DOHH2 (cell line): ENCODE measurements around the gene PPP3CA.

Experiments used
- CTCF ChIP-seq: fragments of 200-600 bp; sonication (generic); IDR thresholded peaks from one replicate; pipeline ENCODE4 v1.5.1; 2014; ENCODE audit warnings: antibody characterized with exemption, mild to moderate bottlenecking, low read depth, low read length; ENCODE audit not compliant: poor library complexity, severe bottlenecking
- EZH2phosphoT487 ChIP-seq: fragments of 200-600 bp; sonication (generic); IDR thresholded peaks from 2 replicates; pipeline ENCODE4 v1.6.1; 2017; ENCODE audit warnings: borderline replicate concordance, mild to moderate bottlenecking, antibody characterized with exemption, low read length, moderate library complexity, mixed read lengths

DNA sequence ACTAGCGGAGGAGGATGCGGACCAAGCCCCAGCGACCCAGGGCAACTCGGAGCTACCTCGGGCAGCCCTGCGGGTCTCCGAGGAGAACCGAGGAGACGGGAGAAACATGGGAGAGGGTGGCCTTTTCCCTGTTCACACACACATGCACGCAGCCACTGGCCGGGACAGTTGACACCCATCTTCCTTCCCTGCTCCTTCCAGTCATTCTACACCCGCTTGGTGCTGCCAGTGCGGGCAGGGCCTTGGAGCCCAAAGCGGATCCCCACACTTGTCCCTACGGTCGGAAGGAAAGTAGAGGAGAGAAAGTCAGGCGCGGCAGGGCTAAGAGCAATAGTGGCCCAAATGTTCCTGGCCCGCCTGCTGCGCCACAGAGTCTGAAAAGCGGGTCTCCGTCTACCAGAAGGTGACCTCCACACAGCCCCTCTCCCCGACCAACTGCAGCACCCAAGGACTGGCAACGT is 1.1 kb upstream of the PPP3CA start:
- TF ChIP-seq CTCF (no peak), EZH2phosphoT487 (no peak)
